AG10803 (cell line): ENCODE data around the gene AUP1.
A peak's percentile ranks its signal among the peaks of the same experiment; 100 is the strongest.

Experiments
- DNase-seq: peaks from one replicate; pipeline ENCODE4 v3.0.0; 2010; ENCODE audit warnings: low read depth
- H3K4me3 ChIP-seq: 2 replicates; pipeline ENCODE4 v1.5.1; 2011; ENCODE audit warnings: mild to moderate bottlenecking, low read length, control low read depth
- CTCF ChIP-seq: conservative IDR thresholded peaks from 2 replicates; pipeline ENCODE4 v1.5.1; 2011; ENCODE audit warnings: mild to moderate bottlenecking, low read length, control low read depth, inconsistent platforms

AUP1 gene

GRCh38 chr2:74556831-74557370, 27.4 kb upstream of the AUP1 start:
- no peak for TF ChIP-seq CTCF
- no peak for DNase-seq
- no peak overlapping the region for H3K4me3 ChIP-seq

DNA sequence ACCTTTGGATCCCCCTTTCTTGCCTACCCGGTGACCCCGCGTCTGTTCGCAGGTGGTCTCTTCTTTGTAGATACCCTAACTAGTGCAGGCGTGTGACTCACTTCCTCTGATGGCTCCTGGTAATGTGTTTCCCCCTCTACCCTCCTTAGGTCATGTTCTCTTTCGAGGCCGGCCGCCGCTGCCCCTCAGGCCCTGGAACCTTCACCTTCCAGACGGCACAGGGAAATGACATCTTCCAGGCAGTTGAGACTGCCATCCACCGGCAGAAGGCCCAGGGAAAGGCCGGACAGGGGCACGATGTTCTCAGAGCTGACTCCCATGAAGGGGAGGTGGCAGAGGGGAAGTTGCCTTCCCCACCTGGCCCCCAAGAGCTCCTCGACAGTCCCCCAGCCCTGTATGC, 26.7 kb upstream of the AUP1 start:
- DNase-seq = no peak
- no peak for TF ChIP-seq CTCF
- H3K4me3 ChIP-seq = peak overlapping the region; percentile 95; the same call in 1 of the 2 replicates

DNA sequence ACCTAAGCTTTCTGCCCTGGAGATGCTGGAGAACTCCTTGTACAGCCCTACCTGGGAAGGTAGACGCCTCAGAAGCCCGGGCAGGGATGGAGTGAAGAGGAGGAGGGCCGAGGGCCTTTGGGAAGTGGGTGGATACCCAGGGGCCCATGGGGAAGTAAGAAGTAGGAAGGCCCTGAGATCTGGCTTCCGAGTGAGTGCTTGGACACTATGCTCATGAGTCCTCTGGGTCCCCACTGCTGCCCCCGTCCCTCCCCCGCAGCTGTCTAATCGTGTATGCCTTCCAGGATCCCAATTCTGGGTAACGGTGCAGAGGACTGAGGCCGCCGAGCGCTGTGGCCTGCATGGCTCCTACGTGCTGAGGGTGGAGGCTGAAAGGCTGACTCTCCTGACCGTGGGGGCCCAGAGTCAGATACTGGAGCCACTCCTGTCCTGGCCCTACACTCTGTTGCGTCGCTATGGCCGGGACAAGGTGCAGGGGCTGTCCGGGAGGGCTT, 26.2 kb upstream of the AUP1 start:
- H3K4me3 ChIP-seq = peak overlapping the region; percentile 95
- TF ChIP-seq CTCF = no peak
- no peak for DNase-seq

DNA sequence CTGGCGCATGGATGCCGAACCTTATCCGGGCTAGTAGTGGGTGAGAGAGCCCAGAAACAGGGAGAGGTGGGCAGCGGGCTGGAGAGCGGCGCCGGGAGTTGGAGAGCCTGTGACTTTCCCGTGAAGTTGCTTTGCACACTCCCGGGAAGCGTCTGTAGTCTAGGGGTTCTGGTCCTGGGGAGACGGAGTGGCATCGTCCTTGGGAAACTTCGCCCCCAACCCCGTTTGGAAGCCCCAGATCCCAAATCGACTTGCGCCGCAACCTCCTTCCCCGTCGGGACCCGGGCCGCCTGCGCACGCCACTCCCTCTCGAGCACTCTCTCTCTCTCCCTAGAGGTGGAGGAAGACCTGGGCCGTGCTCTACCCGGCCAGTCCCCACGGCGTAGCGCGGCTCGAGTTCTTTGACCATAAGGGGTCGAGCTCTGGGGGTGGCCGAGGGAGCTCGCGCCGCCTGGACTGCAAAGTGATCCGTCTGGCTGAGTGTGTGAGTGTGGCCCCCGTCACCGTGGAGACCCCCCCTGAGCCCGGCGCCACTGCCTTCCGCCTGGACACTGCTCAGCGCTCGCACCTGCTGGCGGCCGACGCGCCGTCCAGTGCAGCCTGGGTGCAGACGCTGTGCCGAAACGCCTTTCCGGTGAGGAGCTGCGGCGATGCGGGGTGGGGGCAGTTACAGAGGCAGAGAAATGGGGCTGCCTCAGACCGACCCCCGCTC, 25.5 kb upstream of the AUP1 start:
- no peak; the same call in 1 of the 2 replicates for TF ChIP-seq CTCF
- H3K4me3 ChIP-seq = peak overlapping the region; percentile 95
- DNase-seq = no peak

DNA sequence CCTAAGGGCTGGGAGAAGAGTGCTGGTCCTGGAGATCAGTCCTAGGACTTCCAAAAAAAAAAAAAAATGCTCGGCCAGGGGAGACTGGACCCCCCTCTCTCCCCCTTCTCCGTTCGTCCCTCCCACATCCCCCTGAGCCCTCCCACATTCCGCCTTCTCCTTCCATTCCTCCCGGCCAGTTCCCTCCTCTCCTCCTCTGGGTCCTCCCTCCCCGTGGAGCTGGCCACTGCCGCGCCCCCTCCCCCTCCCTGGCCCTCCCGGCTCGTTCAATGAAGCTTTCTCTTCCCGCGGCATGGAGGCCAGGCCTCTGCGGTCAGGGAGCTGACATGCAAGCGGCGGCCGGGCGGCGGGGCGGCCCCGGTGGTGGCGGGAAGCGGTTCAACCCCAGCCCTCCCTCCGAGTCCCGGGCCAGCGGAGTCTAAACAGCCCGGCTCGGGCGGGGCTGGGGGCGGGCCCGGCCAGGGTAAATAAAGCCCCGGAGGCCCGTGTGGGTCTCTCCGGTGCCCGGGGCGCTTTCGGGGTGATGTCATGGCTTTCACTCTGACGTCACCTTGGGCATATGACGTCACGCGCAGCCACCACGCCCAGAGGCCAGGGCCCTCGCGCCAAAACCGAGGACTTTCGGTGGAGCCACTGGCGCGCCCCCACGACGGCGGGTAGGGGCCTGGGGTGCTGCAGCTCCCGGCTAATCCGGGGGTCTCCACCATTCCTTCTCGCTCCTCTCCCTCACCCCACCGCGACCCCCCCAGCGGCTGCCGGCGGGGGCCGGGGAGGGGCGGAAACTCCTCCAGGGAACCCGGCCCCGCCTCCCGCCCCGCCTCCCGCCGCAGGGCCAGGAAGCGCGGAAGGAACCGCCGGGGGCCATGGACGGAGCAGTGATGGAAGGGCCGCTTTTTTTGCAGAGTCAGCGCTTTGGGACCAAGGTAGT, 24.6 kb upstream of the AUP1 start, which contains the start of the genes DOK1 and LOXL3:
DOK1 (plus strand) TSS at position 829 of the 928 bp plus-strand sequence; CDS start at position 864, 35 bp downstream.
LOXL3 (minus strand) TSS at position 51 of the 928 bp plus-strand sequence. CDS start 1,308 bp downstream, outside the sequence.
- TF ChIP-seq CTCF = no peak
- peak; percentile 95 for DNase-seq
- H3K4me3 ChIP-seq = peak within 1 kb of the TSS; percentile 95

- no peak for TF ChIP-seq CTCF
- peak; percentile 29 for DNase-seq
- H3K4me3 ChIP-seq = peak overlapping the region; percentile 95
Measured at GRCh38 chr2:74552914-74553811, 23.7 kb upstream of the AUP1 start.
